ENCODE measurements around the gene PPFIA2. TPM values are rescaled to one million over a fixed set of nuclear protein-coding genes. Genes with fewer than 3 reads are reported as not detected.

PPFIA2 gene
- total RNA-seq, 1 experiment from 2014 or later: not detected

GRCh38 chr12:81757731-81758365 lies 1.3 kb downstream of the PPFIA2 start:
- ATAC-seq (no peak), DNase-seq (ENCODE audit: low read depth, low spot score) (no peak)
- H3K9me3 ChIP-seq (ENCODE audit: control insufficient read depth, insufficient read depth, low read depth, low read length): no peaks in the 10 kb centered on the region
- in situ Hi-C loops (cut with HindIII; ENCODE audit: low pct_unique_long_range_greater_than_20kb, low sequenced_read_pairs) (no loop called here), intact Hi-C loops (cut with micrococcal nuclease; ENCODE audit: unreplicated experiment) (no loop called here)
- ChIA-PET CTCF (no interaction called here), POLR2A (interaction anchor here (0.7 kb wide), 1 partner anchor 19 kb away, joined by 14 read pairs; no protein-coding TSS in a partner anchor)
- H3K4me3 ChIP-seq (ENCODE audit: low read depth in 2 of 2, low read length in 2 of 2): peak overlapping the region in 1 of 2 experiments; percentile 45; a peak in 1 of 4 replicates
- no peaks in the 10 kb centered on the region for H3K36me3 ChIP-seq (ENCODE audit: control insufficient read depth, insufficient read depth, low read length)
- no peaks in the 10 kb centered on the region for H3K4me1 ChIP-seq (ENCODE audit: control insufficient read depth, insufficient read depth, low read length)
- TF ChIP-seq, protein P1, sequence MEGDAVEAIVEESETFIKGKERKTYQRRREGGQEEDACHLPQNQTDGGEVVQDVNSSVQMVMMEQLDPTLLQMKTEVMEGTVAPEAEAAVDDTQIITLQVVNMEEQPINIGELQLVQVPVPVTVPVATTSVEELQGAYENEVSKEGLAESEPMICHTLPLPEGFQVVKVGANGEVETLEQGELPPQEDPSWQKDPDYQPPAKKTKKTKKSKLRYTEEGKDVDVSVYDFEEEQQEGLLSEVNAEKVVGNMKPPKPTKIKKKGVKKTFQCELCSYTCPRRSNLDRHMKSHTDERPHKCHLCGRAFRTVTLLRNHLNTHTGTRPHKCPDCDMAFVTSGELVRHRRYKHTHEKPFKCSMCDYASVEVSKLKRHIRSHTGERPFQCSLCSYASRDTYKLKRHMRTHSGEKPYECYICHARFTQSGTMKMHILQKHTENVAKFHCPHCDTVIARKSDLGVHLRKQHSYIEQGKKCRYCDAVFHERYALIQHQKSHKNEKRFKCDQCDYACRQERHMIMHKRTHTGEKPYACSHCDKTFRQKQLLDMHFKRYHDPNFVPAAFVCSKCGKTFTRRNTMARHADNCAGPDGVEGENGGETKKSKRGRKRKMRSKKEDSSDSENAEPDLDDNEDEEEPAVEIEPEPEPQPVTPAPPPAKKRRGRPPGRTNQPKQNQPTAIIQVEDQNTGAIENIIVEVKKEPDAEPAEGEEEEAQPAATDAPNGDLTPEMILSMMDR (IDR thresholded peaks at IDR 0.05): no peak
- TF ChIP-seq POLR2AphosphoS5 (IDR thresholded peaks at IDR 0.05; ENCODE audit: low read depth, low read length): no peak
- no peak for TF ChIP-seq REST (IDR thresholded peaks at IDR 0.05; ENCODE audit: insufficient read depth in 1 of 2, low read depth in 2 of 2, low read length in 1 of 2)
- TF ChIP-seq SIN3A (IDR thresholded peaks at IDR 0.05; ENCODE audit: borderline replicate concordance, insufficient read depth, low read depth, low read length): no peak
- no peak for TF ChIP-seq TCF7L2 (IDR thresholded peaks at IDR 0.05; ENCODE audit: low read depth, low read length)
- peaks cover 19% of the 10 kb centered on the region for H3K27me3 ChIP-seq (ENCODE audit: control insufficient read depth, insufficient read depth, low read length)
- no TSS peak for BruUV-seq (replicated peaks)
- H3K27ac ChIP-seq (ENCODE audit: low read length): no peak overlapping the region

DNA sequence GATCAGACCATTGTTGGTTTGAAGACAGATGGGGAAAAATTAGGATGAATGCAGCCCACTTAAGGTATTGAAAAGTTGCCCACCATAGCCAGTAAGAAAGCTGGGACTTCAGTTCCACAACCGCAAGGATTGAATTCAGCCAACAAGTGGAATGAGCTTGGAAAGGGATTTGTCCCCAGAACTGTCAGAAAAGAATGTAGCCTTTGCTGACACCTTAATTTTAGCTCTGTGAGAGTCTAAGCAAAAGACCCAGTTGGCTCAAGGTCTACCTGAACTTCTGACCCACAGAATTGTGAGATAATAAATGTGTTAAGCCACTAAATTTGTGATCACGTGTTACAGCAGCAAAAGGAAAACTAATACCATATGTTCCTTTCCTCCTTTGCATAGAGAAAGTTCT lies 29.4 kb downstream of the PPFIA2 start:
- CTCF ChIA-PET: no interaction called here
- POLR2A ChIA-PET: no interaction called here
- intact Hi-C loops (cut with micrococcal nuclease; ENCODE audit: unreplicated experiment): no loop called here
- ATAC-seq (no peak), DNase-seq (ENCODE audit: low read depth, low spot score) (no peak)
- in situ Hi-C loops (cut with HindIII; ENCODE audit: low pct_unique_long_range_greater_than_20kb, low sequenced_read_pairs): no loop called here
- H3K4me1 ChIP-seq (ENCODE audit: control insufficient read depth, insufficient read depth, low read length): no peaks in the 10 kb centered on the region
- BruUV-seq (replicated peaks): no TSS peak
- H3K36me3 ChIP-seq (ENCODE audit: control insufficient read depth, insufficient read depth, low read length): no peaks in the 10 kb centered on the region
- H3K27ac ChIP-seq (ENCODE audit: low read length): no peak overlapping the region
- no peak overlapping the region for H3K4me3 ChIP-seq (ENCODE audit: low read depth in 2 of 2, low read length in 2 of 2)
- H3K27me3 ChIP-seq (ENCODE audit: control insufficient read depth, insufficient read depth, low read length): no peaks in the 10 kb centered on the region
- no peaks in the 10 kb centered on the region for H3K9me3 ChIP-seq (ENCODE audit: control insufficient read depth, insufficient read depth, low read depth, low read length)
- TF ChIP-seq, protein P1 (IDR thresholded peaks at IDR 0.05): no peak
- TF ChIP-seq TCF7L2 (IDR thresholded peaks at IDR 0.05; ENCODE audit: low read depth, low read length): no peak
- TF ChIP-seq POLR2AphosphoS5 (IDR thresholded peaks at IDR 0.05; ENCODE audit: low read depth, low read length): no peak
- no peak for TF ChIP-seq SIN3A (IDR thresholded peaks at IDR 0.05; ENCODE audit: borderline replicate concordance, insufficient read depth, low read depth, low read length)
- TF ChIP-seq REST (IDR thresholded peaks at IDR 0.05; ENCODE audit: insufficient read depth in 1 of 2, low read depth in 2 of 2, low read length in 1 of 2): no peak

Data from Panc1 (cell line).